ENCODE data around the gene SLC29A1. TPM values are rescaled to one million over a fixed set of nuclear protein-coding genes. Genes with fewer than 3 reads are reported as not detected.

Gene SLC29A1
- total and polyA plus RNA-seq, 4 donors = 19.1 to 42.7 (median 26.4) TPM

GRCh38 chr6:44253307-44254101 lies 30.1 kb downstream of the SLC29A1 start:
- no peak overlapping the region for H3K27ac ChIP-seq (ENCODE audit: low read depth in 1 of 2, low read length in 1 of 2)
- DNase-seq (no peak), ATAC-seq (ENCODE audit: insufficient read depth, low FRiP score) (no peak)
- TF ChIP-seq CTCF (IDR thresholded peaks at IDR 0.05; ENCODE audit: control extremely low read depth, extremely low read depth) = no peak
- peaks cover 7 to 29% (median 13%) of the 10 kb centered on the region in 5 donors for H3K4me1 ChIP-seq (ENCODE audit: control insufficient read depth in 5 of 5, insufficient read depth in 5 of 5, low read length in 5 of 5)
- H3K9ac ChIP-seq (ENCODE audit: insufficient read depth in 1 of 2, low read length in 2 of 2) = no peak overlapping the region
- H3K36me3 ChIP-seq (ENCODE audit: control insufficient read depth in 4 of 4, insufficient read depth in 4 of 4, low read length in 4 of 4) = peaks cover 46 to 60% (median 53%) of the 10 kb centered on the region in 4 donors
- whole genome bisulfite sequencing, 2 donors = 71 to 73% methylated on average over 10 of the region's 10 CpGs
- no peaks in the 10 kb centered on the region for H3K9me3 ChIP-seq (ENCODE audit: control insufficient read depth in 4 of 4, insufficient read depth in 3 of 4, low read length in 3 of 4)
- no peak overlapping the region for H3K4me3 ChIP-seq
- H3K27me3 ChIP-seq (ENCODE audit: control insufficient read depth in 3 of 3, insufficient read depth in 3 of 3, low read length in 2 of 3) = no peaks in the 10 kb centered on the region

GRCh38 chr6:44254191-44255104 lies 31.1 kb downstream of the SLC29A1 start:
- Histone ChIP-seq H3K27ac (ENCODE audit: low read depth in 1 of 2, low read length in 1 of 2) (no peak overlapping the region), H3K4me1 (ENCODE audit: control insufficient read depth in 5 of 5, insufficient read depth in 5 of 5, low read length in 5 of 5) (peaks cover 0 to 19% (median 5%) of the 10 kb centered on the region in 5 donors), H3K36me3 (ENCODE audit: control insufficient read depth in 4 of 4, insufficient read depth in 4 of 4, low read length in 4 of 4) (peaks cover 44 to 51% (median 45%) of the 10 kb centered on the region in 4 donors), H3K4me3 (no peak overlapping the region), H3K9me3 (ENCODE audit: control insufficient read depth in 4 of 4, insufficient read depth in 3 of 4, low read length in 3 of 4) (no peaks in the 10 kb centered on the region), H3K9ac (ENCODE audit: insufficient read depth in 1 of 2, low read length in 2 of 2) (no peak overlapping the region), H3K27me3 (ENCODE audit: control insufficient read depth in 3 of 3, insufficient read depth in 3 of 3, low read length in 2 of 3) (no peaks in the 10 kb centered on the region)
- no peak for DNase-seq
- TF ChIP-seq CTCF (IDR thresholded peaks at IDR 0.05; ENCODE audit: control extremely low read depth, extremely low read depth) = no peak
- ATAC-seq (ENCODE audit: insufficient read depth, low FRiP score) = no peak
- WGBS, 2 donors = 83 to 89% methylated on average over 12 of the region's 12 CpGs

GRCh38 chr6:44255105-44255808 lies 31.9 kb downstream of the SLC29A1 start:
- Histone ChIP-seq H3K9ac (ENCODE audit: insufficient read depth in 1 of 2, low read length in 2 of 2) (no peak overlapping the region), H3K4me1 (ENCODE audit: control insufficient read depth in 5 of 5, insufficient read depth in 5 of 5, low read length in 5 of 5) (peaks cover 0 to 19% (median 5%) of the 10 kb centered on the region in 5 donors), H3K27ac (ENCODE audit: low read depth in 1 of 2, low read length in 1 of 2) (no peak overlapping the region), H3K27me3 (ENCODE audit: control insufficient read depth in 3 of 3, insufficient read depth in 3 of 3, low read length in 2 of 3) (no peaks in the 10 kb centered on the region), H3K9me3 (ENCODE audit: control insufficient read depth in 4 of 4, insufficient read depth in 3 of 4, low read length in 3 of 4) (no peaks in the 10 kb centered on the region), H3K4me3 (no peak overlapping the region), H3K36me3 (ENCODE audit: control insufficient read depth in 4 of 4, insufficient read depth in 4 of 4, low read length in 4 of 4) (peaks cover 36 to 46% (median 42%) of the 10 kb centered on the region in 4 donors)
- WGBS, 2 donors = 77 to 83% methylated on average over 16 of the region's 16 CpGs
- DNase-seq = no peak
- ATAC-seq (ENCODE audit: insufficient read depth, low FRiP score) = no peak
- no peak for TF ChIP-seq CTCF (IDR thresholded peaks at IDR 0.05; ENCODE audit: control extremely low read depth, extremely low read depth)

Measured in lung (tissue), 12 donors.